Astrocyte of the cerebellum (primary cell): Measurements from ENCODE around the gene DEF6.
A peak's percentile ranks its signal among the peaks of the same experiment; 100 is the strongest.

ENCODE experiments used
- DNase-seq: peaks from one replicate; pipeline ENCODE4 v3.0.0-alpha.2; 2011; ENCODE audit warnings: low read depth
- H3K4me3 ChIP-seq: 2 replicates; pipeline ENCODE4 v1.5.1; 2011; ENCODE audit warnings: mild to moderate bottlenecking, low read depth, low read length, moderate library complexity
- in situ Hi-C: cut with HindIII; loops from 2 replicates; pipeline ENCODE4 v1.10.0; 2017; ENCODE audit warnings: low sequenced_read_pairs
- TF ChIP-seq, protein P1 (sequence below): IDR thresholded peaks from 2 replicates; pipeline ENCODE4 v1.5.1; 2012; ENCODE audit warnings: low read length, low read depth, moderate library complexity, mild to moderate bottlenecking; ENCODE audit errors: missing control alignments

DEF6 gene, protein sequence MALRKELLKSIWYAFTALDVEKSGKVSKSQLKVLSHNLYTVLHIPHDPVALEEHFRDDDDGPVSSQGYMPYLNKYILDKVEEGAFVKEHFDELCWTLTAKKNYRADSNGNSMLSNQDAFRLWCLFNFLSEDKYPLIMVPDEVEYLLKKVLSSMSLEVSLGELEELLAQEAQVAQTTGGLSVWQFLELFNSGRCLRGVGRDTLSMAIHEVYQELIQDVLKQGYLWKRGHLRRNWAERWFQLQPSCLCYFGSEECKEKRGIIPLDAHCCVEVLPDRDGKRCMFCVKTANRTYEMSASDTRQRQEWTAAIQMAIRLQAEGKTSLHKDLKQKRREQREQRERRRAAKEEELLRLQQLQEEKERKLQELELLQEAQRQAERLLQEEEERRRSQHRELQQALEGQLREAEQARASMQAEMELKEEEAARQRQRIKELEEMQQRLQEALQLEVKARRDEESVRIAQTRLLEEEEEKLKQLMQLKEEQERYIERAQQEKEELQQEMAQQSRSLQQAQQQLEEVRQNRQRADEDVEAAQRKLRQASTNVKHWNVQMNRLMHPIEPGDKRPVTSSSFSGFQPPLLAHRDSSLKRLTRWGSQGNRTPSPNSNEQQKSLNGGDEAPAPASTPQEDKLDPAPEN

DNA sequence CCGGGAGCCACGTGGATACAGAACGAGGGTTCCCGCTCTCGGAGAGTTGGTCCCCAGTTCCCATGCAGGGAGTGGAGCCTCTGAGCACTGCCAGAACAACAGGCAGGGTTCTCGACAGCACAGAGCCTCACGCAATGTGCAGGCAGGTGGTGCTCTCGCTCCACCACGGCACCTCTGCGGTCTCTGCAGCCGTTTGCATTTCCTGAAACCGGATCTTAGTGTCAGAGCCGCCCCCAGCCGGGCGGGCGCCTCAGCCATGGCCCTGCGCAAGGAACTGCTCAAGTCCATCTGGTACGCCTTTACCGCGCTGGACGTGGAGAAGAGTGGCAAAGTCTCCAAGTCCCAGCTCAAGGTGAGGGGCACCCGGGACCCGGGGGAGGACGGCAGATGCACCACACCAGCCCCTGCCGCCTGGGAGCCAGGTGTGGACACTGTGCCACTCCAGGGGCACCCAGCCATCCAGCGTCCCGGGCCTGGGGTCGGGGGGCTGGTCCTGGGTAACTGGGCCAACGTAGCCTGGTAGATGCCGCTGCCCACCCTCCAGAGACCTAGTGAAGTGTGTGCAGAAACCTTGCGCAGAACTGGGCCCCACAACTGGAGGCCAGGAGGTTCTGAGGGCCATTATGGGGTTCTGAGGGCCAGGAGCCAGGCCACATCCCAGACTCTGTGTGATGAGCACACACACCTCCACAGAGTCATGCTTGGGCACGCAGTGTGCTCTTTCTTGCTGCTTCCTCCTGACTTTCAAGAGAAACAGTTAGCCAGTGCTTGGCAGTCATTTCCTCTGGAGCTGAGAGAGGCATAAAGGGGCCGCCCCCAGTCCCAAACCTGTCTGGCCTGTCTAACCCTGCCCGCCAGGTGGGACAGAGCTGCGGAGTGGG, at the start of gene DEF6:
TSS of gene DEF6 (plus strand) at position 218 of the 881 bp plus-strand sequence. CDS start at position 257, 39 bp downstream.
- peak within 1 kb of the TSS; percentile 21 for H3K4me3 ChIP-seq
- TF ChIP-seq, protein P1, sequence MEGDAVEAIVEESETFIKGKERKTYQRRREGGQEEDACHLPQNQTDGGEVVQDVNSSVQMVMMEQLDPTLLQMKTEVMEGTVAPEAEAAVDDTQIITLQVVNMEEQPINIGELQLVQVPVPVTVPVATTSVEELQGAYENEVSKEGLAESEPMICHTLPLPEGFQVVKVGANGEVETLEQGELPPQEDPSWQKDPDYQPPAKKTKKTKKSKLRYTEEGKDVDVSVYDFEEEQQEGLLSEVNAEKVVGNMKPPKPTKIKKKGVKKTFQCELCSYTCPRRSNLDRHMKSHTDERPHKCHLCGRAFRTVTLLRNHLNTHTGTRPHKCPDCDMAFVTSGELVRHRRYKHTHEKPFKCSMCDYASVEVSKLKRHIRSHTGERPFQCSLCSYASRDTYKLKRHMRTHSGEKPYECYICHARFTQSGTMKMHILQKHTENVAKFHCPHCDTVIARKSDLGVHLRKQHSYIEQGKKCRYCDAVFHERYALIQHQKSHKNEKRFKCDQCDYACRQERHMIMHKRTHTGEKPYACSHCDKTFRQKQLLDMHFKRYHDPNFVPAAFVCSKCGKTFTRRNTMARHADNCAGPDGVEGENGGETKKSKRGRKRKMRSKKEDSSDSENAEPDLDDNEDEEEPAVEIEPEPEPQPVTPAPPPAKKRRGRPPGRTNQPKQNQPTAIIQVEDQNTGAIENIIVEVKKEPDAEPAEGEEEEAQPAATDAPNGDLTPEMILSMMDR: peak; percentile 74
- DNase-seq: peak; percentile 50
- in situ Hi-C loops: no loop called here

DNA sequence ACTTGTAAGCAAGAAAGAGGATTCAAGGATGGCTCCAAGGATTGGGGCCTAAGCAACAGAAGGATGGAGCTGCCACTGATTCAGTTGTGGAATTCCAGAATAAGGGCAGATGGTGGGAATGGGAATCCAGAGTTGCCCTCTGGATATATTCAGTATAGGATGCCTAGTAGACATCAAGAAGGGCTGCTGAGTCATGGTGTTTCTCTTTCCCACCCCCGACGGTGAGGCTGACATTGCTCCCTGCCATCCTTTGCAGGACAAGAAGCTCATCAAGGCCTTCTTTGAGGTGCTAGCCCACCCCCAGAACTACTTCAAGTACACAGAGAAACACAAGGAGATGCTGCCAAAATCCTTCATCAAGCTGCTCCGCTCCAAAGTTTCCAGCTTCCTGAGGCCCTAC, 49.3 kb upstream of the DEF6 start:
- DNase-seq: no peak
- no peak overlapping the region for H3K4me3 ChIP-seq
- TF ChIP-seq, protein P1: no peak
- in situ Hi-C loops: no loop called here

DNA sequence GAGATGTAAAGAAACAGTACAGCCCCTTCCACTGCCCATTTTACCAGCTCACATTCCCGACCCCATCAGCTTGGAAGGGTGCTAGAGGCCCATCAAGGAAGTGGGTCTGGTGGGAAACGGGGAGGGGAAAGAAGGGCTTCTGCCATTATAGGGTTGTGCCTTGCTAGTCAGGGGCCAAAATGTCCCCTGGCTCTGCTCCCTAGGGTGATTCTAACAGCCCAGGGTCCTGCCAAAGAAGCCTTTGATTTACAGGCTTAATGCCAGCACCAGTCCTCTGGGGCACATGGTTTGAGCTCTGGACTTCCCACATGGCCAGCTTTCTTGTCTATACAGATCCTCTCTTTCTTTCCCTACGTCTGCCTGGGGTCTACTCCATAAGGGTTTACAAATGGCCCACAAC, 48.7 kb upstream of the DEF6 start:
- TF ChIP-seq, protein P1: no peak
- DNase-seq: no peak
- no peak overlapping the region for H3K4me3 ChIP-seq
- in situ Hi-C loops: no loop called here

DNA sequence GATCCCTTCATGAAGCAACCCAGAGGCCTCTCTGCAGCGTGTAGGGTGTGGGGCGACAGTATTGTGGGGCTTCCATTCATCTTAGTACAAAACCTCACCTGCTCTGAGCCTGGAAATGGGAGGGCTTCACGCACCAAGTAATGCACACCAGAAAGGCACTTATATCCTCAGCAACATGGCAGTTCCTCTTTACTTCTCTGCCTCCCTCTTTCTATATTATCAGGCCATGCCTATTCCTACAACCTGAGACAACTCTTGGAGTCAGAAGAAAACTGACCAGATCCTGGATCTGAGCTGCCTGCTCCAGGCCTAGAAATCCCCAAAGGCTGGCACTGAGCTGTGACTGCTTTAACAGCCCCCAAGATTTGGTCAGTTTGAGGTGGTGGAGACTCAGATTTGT, 45.7 kb upstream of the DEF6 start:
- TF ChIP-seq, protein P1: no peak
- no peak overlapping the region for H3K4me3 ChIP-seq
- in situ Hi-C loops: no loop called here
- DNase-seq: no peak

DNA sequence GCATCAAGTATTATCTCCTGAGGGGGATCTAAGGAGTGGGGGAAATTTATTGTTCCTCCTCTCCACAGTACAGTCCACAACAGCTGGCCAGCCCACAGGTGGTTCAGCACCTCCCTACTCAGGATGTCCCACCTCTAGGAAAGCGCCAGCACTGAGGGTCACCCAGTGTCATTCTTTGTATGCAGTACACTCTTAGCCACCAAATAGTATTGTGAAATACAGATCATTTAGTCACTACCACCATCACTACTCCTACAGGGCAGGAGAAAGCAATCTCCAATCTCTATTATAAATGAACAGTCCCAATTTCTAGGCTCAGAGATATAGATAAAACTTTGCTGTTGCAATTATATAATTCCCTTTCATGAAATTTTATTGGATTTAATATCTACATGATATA, 44.4 kb upstream of the DEF6 start:
- in situ Hi-C loops: no loop called here
- DNase-seq: no peak
- TF ChIP-seq, protein P1: no peak
- no peak overlapping the region for H3K4me3 ChIP-seq

DNA sequence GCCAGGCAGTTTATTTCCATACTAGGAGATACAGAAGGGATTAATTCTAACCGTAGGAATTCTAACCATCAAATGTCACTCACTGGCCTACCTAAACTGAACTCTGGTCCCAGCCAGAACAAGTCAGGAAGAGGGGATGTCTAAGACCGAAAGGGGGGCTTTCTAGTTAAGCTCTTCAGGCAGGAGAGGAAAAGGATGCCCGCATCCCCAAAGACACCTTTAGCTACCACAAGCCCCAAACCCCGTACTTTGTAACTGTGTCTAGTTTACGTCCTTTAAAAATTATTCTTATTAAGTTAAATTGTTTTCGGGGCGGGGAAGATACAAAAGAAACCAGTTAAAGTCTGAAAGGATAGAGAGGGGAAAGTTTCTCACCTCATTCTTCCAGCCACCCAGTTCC, 39.3 kb upstream of the DEF6 start:
- in situ Hi-C loops: no loop called here
- peak overlapping the region; percentile 88 for H3K4me3 ChIP-seq
- no peak for DNase-seq
- TF ChIP-seq, protein P1: no peak
